Stimulated activated CD8-positive, alpha-beta memory T cell treated with anti-CD3 and anti-CD28 coated beads, Interleukin-15, amount 100 ng/mL, for 48 hours (primary cell): Measurements from ENCODE around the gene ARHGAP8.
"Not testable (repeated sequence)": the region's sequence is repeated elsewhere in the genome, so short reads cannot be mapped to it uniquely, and the experiment has no call there.

Experiments
- DNase-seq, 2 donors: peaks; one replicate each; pipeline ENCODE4 v3.0.0-alpha.2; 2020; ENCODE audit warnings: low read depth in 2 of 2

ARHGAP8 gene

DNA sequence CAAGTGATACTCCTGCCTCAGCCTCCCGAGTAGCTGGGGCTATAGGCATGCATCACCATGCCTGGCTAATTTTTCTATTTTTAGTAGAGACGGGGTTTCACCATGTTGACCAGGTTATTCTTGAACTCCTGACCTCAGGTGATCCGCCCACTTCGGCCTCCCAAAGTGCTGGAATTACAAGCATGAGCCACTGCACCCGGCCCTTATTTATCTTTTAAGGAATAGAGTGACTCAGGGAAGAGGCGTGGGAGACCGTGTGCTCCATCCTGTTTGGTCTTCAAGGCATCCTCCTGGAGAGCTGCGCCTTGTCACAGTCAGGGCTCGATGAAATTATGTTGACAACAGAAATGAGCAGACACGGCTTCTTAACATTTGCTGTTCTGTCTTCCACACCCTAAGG is 12.7 kb upstream of the ARHGAP8 start:
- not testable (repeated sequence) for DNase-seq

DNA sequence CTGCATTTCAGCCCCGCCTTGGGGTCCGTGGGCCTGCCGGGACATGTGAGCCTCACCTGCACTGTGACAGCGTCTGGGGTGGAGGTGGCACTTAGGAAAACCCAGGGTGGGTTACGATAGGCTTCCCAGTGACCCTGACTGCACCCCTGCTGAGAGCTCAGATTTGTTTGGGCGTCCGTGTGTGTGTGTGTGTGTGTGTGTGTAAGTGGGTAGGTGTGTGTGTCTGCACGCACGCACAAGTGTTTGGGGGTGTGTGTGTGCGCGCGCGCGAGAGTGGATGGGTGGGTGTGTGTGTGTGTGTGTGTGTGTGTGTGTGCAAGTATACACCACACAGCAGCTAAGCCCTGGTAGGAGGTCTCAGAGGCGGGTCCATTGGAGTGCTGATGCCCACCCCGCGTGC is 12.1 kb upstream of the ARHGAP8 start:
- no peak for DNase-seq

GRCh38 chr22:44741929-44742328 is 10.4 kb upstream of the ARHGAP8 start:
- DNase-seq: no peak

- no peak for DNase-seq
These were observed 9.1 kb upstream of the ARHGAP8 start for GRCh38 chr22:44743247-44743646.

GRCh38 chr22:44743804-44744211 is 8.6 kb upstream of the ARHGAP8 start:
- no peak for DNase-seq

DNA sequence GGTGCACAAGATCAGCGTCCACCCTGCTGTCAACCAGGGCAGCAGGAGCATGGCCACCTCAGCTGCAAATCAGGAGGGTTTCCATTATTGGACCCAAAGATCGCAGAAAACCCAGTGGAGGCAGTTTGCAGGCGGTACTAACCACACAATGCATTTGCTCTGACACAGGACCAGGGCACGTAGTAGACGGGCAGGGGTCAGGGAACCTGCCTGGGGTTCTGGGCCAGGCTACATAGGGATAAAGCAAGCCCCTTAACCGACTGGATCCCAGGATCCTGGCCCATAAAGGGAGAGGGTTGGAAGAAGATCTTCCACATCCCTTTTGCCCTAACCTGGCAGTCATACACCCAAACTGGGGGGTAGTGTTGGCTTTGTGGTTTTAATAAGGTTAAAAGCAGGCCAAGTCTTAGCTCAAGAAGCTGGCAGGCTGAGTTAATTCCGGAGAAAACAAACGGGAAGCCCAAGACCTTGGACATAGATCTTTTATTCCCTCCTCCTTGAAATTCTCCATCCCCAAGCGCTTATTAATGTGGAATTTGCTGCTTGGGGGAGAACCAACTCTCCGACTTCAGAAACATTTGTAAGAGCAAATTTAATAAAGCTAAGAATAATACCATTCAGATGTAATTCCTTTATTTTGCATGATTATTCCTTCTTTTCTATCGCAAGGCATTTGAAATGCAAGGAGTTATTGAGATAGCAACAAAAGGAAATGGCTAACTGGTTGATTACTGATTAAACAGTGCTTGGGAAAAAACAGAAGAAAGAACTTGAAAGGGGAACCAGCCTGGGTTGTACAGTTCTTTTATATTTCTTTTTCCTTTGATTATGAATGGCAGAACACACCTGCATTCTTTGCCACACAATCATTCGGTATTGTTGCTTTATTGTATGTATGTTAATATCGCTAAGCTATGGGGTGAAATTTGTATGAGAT is 6.3 kb upstream of the ARHGAP8 start:
- DNase-seq: no peak

GRCh38 chr22:44747784-44748127 is 4.6 kb upstream of the ARHGAP8 start:
- not testable (repeated sequence) for DNase-seq

DNA sequence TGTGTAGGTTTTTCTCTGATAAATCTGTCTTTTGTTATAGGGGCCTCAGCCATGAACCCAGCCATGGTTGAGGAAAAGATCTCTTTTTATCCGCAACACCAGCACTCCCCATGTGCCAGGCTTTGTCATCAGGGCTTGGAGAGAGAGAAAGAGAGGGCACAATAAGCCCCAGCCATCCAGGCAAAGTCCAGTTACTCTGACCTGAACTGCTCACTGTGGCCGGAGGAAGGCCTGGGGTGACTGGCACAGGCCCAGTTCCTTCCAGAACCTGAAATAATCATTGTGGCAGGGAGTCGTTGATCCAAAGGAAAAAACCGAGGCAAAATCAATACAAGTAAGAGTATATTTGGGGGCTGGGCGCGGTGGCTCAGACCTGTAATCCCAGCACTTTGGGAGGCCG is 3.9 kb upstream of the ARHGAP8 start:
- no peak for DNase-seq

GRCh38 chr22:44750481-44750880 is 1.9 kb upstream of the ARHGAP8 start:
- DNase-seq: no peak

GRCh38 chr22:44753189-44754042 is 1.0 kb downstream of the ARHGAP8 start:
- no peak for DNase-seq

GRCh38 chr22:44754998-44755397 is 2.6 kb downstream of the ARHGAP8 start:
- no peak for DNase-seq

- no peak for DNase-seq
These were observed 3.0 kb downstream of the ARHGAP8 start for GRCh38 chr22:44755417-44755816.

- DNase-seq: no peak
These were observed 3.6 kb downstream of the ARHGAP8 start for GRCh38 chr22:44755956-44756361.

GRCh38 chr22:44758344-44758973 is 6.1 kb downstream of the ARHGAP8 start:
- DNase-seq: no peak

- no peak for DNase-seq
These were observed 6.6 kb downstream of the ARHGAP8 start for GRCh38 chr22:44759001-44759400.

GRCh38 chr22:44759430-44760310 is 7.3 kb downstream of the ARHGAP8 start:
- no peak for DNase-seq

DNA sequence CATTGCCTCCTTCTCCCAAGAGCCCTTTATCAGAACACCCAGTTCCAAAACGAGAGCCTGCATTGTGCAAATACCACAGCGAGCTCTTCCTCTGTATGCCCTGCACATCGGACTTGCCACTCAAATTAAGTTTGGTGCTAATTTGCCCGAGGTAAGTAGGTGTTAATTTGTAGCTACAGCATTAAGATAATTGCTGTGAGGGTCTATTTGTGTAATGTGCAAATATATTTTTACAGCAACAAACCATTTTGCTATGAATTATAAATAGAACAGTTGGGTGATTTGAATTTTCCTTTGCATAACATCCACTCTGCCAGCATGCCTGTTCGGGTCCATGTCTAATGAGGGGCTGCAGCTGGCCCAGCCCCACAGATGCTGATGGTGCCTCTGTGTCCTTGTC is 8.1 kb downstream of the ARHGAP8 start:
- no peak for DNase-seq

GRCh38 chr22:44761025-44761424 is 8.7 kb downstream of the ARHGAP8 start:
- DNase-seq: no peak

- no peak for DNase-seq
These were observed 12.0 kb downstream of the ARHGAP8 start for GRCh38 chr22:44764373-44764772.

DNA sequence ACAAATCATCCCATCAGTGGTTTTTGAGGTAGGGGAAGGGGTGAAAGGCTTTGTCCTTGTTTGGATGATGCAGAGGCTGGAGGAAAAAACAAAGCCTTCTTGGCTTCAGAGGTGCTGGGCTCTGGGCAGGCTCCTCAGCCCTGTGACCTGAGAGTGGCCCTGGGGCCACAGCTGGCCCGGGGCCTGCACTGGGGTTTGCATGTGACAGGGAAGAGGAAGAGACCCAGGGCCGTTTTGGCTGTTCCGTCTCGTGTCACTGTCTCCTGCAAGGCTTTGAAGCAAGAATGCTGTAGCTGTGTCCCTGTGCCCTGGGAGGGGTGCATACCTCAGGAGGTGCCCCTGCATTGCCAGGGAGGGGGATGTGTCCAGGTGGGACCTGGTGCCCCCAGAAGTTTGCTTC is 12.6 kb downstream of the ARHGAP8 start:
- DNase-seq: no peak

DNA sequence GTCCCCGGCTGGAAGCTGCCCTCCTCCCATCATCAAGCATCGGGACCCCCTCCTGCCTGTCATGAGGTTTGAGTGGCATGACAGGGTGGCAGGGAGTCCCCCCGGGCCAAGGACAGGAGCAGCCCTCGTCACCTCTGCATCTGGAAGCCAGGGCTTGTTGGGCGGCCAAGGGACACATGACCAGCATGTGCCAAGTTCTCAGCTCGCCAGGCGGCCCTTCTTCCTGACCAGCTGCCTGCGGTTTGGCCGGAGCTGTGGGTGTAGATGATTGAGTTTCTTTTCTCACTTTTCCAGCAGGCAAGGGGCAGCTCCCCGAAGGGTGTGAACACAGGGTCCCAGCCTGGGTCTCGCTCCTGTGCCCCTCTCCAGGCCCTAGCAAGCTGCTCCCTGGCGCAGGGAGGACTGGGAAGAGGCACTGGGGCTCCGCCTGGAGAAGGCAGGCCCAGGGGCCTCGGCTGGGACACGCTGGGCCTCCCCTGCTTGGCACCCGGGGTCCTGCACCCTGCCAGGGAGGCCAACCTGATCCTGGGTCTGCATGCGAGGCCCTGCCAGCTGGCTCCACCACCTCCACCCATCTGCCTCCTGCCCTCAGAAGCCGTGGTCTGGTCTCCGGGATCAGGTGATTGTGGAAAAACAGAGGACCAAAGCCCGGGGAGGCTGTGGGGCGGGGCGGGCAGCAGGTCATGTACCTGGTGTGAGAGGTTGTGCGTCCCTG is 13.4 kb downstream of the ARHGAP8 start:
- no peak for DNase-seq
